Activated T-cell treated with anti-CD3 and anti-CD28 coated beads for 1 hour (primary cell): ENCODE measurements around the gene RET.
"Not testable (repeated sequence)": the region's sequence is repeated elsewhere in the genome, so short reads cannot be mapped to it uniquely, and the experiment has no call there.

Experiments
- DNase-seq: peaks from one replicate; pipeline ENCODE4 v3.0.0-alpha.2; 2020; ENCODE audit warnings: low read depth

The RET gene

DNA sequence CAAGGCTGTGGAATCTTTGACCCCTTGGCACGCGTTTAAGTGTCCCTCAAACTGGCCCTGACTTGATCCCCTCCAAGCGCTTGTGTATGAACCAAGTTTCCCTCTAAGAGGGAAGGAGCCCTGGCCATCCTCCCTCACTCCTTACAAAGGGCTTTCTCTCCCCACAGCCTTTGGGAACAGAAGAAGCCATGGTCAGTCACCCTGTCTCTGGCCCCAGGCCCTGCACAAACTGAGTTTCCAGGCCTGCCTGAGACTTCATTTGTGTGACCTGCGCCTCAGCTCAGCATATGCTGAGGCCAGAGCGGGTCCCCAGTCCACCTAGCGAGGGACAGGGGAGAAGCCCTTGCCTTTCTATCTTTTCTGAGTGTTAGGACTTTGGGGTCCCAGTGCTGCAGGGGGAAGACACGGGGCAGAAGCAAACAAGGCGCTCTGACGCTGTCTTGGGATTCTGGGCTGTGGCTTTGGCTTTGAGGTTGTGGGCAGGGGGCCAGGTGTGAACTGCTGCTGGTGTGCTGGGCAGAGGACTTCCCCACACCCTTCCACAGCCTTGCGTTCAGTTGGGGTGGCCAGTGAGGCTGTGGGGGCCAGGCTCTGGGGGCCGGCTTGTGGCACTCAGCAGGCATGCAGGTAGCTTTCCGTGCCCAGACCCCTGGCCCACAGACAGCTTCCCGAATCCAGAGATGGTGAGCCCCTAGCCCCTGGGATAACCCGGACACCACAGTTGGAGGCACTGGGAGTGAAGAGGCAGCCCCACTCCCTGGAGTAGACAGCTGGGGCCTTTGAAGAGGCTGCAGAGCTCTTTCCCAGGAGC lies 1.5 kb downstream of the RET start:
- DNase-seq: no peak

DNA sequence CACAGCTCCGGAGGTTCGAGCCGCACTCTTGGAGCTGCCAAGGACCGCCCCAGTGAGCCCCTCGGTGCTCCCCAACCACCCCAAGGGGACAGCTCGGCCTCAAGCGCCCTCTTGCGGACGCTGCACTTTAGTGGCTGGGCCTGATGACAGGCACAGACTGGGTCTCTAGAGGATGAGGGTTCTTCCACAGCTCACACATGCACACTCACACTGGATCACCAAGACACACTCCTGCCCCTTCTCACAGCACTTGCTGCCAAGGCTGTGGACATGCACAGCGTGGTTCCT lies 2.1 kb downstream of the RET start:
- DNase-seq: no peak

DNA sequence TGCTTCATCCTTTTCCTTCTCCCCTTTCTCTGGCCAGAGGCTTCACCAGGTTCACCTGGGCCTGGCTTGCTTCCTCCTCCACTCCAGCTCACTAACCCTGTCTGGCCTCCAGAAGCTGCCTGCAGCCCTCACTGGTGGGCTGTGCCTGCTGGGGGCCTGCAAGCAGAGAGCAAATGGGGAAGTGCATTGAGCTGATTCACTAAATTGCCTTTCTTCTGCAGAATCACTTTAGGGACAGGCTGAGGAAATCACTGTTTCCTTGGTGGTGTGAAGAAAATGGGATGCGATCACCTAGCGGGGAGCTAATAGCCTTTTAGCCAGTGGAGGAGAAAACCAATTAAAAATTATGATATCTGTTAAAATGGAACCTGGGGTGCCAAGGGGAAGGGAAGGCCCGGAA lies 3.0 kb downstream of the RET start:
- no peak for DNase-seq

GRCh38 chr10:43082087-43082486 lies 5.2 kb downstream of the RET start:
- DNase-seq: no peak

GRCh38 chr10:43082746-43083145 lies 5.9 kb downstream of the RET start:
- DNase-seq: no peak

DNA sequence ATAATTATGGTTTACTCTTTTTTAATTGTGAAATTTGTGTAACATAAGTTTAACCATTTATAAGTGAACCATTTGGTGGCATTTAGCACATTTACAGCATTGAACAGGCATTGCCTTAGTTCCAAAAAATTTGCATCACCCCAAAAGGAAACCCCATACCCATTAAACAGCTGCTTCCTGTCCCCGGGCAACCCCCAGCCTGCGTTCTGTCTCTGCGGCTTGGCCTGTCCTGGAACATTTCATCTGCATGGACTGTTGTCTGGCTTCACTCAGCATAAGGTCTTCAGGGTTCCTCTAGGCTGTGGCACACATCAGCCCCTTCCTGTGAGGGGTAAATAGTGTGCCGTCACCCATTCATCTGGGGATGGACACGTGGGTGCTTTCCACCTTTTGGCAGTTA lies 6.9 kb downstream of the RET start:
- no peak for DNase-seq

DNA sequence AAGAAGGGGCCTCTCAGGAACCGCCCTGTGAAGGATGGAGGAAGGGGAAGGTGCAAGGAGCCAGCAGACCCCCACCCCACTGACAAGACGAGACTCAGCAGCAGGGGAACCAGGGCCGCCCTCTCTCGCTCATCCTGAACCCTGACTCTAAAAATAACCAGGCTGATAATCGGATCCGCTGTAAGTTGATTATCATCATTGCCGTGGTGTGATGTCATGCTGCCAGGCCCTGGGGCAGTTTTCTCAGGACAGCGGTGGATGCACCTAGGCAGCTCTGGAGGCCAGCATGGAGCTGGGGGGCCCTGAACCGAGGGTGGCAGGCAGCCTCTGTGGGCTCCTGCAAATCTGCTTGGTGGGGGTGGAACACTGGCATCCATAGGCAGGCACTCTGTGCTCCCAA lies 7.9 kb downstream of the RET start:
- DNase-seq: no peak

DNA sequence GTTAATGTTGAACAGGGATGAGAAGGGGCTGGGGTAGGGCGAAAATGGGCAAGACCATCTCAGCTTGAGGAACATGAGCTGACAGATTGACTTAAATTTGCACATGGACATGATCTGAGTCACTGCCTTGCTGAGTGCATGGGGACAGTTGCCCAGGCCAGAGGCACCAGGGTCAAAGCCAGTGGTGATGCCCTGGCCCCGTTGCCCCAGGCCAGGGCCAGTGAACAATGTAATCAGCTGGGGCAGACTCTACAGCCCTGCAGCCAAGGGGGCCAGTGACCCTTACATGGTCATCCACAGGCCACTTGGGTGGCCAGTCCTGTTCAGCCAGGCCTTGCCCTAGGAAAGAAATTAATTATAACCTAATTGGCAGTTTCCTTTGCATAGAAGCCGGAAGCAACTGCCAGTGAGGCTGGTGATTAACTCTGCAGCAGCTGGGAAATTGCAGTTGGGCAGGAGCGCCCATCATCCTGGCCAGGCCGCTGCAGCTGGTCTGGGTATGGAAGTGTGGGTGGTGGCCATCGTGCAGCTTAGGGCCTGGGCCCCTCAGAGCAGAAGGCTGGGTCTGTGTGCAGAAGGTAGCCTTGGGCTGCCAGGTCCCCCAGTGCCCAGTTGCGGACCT lies 9.6 kb downstream of the RET start:
- DNase-seq: no peak

GRCh38 chr10:43089519-43089918 lies 12.7 kb downstream of the RET start:
- DNase-seq: no peak

GRCh38 chr10:43090188-43090587 lies 13.3 kb downstream of the RET start:
- DNase-seq: no peak

DNA sequence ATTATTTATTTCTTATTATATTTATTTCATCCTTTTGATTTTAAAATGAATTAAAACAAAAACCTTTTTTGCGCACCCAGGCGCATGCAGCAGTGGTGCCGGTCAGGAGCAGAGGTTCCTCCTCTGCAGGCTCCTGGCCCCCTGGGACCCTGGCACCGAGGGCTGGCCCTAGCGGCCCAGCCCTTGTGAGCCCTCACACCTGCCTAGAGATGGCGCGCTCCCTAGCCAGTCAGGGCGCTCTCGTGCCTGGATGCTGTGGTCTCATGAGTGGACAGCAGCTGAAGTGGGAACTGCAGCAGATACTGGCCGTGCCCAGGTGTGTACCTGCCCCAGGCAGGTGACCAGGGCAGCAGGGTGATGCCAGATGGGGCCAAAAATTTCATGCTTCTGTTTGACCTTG lies 13.8 kb downstream of the RET start:
- no peak for DNase-seq

- no peak for DNase-seq
Observed at GRCh38 chr10:43091846-43092245, 15.0 kb downstream of the RET start.

GRCh38 chr10:43093423-43094076 lies 16.7 kb downstream of the RET start:
- DNase-seq: no peak

- no peak for DNase-seq
Observed at GRCh38 chr10:43094085-43094484, 17.2 kb downstream of the RET start.

GRCh38 chr10:43099339-43099738 lies 22.5 kb downstream of the RET start:
- DNase-seq: not testable (repeated sequence)

DNA sequence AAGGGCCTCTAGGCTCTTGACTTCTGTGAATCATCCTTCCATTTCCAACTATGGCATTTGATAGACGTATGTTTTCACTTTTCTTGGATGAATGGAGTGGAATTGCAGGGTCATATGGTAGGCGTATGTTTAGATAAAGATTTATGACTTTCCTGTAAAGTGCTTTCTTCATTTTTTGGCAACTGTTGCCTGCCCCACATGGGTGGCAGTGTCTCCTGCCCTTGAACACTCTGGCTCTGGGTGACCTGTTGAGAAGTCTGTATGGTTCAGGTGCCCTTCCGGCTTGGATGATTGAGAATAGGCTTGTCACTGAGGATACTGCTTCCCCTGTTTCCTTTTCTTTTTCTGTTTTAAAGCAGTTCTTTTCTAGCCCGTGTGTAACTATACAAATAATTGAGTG lies 23.1 kb downstream of the RET start:
- no peak for DNase-seq

DNA sequence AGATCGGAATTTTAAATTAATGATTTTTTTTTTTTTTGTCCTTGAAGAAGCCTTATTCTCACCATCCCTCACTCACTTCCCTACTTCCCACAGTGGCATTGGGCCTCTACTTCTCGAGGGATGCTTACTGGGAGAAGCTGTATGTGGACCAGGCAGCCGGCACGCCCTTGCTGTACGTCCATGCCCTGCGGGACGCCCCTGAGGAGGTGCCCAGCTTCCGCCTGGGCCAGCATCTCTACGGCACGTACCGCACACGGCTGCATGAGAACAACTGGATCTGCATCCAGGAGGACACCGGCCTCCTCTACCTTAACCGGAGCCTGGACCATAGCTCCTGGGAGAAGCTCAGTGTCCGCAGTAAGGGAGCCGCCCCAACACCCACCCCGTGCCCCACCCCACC lies 23.5 kb downstream of the RET start:
- no peak for DNase-seq

DNA sequence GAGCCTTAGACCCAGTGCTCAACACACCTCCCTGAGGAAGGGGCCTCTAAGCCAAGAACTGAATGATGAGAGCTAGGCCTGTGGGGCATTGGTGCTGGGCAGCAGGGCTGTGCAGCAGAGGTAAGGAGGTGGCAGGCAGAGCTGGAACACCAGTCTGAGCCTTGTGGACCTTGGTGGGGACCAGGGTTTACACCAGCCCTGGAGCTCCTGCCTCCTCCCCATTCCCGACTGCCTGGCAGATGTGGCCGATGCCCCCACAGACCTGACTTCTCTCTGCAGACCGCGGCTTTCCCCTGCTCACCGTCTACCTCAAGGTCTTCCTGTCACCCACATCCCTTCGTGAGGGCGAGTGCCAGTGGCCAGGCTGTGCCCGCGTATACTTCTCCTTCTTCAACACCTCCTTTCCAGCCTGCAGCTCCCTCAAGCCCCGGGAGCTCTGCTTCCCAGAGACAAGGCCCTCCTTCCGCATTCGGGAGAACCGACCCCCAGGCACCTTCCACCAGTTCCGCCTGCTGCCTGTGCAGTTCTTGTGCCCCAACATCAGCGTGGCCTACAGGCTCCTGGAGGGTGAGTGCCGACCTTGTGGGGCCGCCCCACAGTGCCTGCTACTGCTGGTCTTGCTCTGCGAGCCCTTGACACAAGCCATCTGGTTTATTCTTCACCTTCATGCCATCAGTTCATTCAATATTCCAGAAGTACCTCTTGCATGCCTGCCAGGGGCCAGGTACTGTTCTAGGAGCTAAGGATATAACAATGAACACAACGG lies 25.4 kb downstream of the RET start:
- DNase-seq: no peak

- peak; percentile 68 for DNase-seq
Observed at GRCh38 chr10:43105102-43105955, 28.5 kb downstream of the RET start.

DNA sequence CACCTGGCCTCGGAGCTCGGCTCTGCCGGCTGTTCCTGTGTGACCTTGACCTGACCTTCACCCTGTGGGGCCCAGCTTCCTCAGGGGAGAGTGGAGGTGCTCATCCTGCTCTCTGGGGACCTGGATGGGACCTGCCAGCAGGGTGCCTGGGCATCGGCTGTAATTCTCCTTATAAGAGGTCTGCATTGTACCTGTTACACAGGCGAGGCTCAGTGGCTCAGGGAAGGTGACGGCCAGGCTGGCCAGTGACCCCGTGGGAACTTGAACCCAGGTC lies 29.0 kb downstream of the RET start:
- no peak for DNase-seq

GRCh38 chr10:43106256-43107091 lies 29.6 kb downstream of the RET start:
- no peak for DNase-seq
